Ishikawa (cell line): Measurements from ENCODE around the gene TMEM63A.

Experiments
- CEBPB ChIP-seq: IDR thresholded peaks from 2 replicates; pipeline ENCODE4 v1.6.1; 2012
- EGR1 ChIP-seq: IDR thresholded peaks from 2 replicates; pipeline ENCODE4 v1.6.1; 2012
- EP300 ChIP-seq: IDR thresholded peaks from 2 replicates; pipeline ENCODE4 v1.6.1; 2012; ENCODE audit warnings: borderline replicate concordance
- FOXM1 ChIP-seq: IDR thresholded peaks from 2 replicates; pipeline ENCODE4 v1.6.1; 2012; ENCODE audit warnings: low read depth, borderline replicate concordance
- MAX ChIP-seq: IDR thresholded peaks from 2 replicates; pipeline ENCODE4 v1.6.1; 2012
- RAD21 ChIP-seq: IDR thresholded peaks from 2 replicates; pipeline ENCODE4 v1.6.1; 2012; ENCODE audit warnings: low read depth
- REST ChIP-seq: IDR thresholded peaks from 2 replicates; pipeline ENCODE4 v1.6.1; 2012; ENCODE audit warnings: low read depth, mild to moderate bottlenecking
- TAF1 ChIP-seq: IDR thresholded peaks from 2 replicates; pipeline ENCODE4 v1.6.1; 2012; ENCODE audit warnings: low read depth, mild to moderate bottlenecking
- TCF12 ChIP-seq: IDR thresholded peaks from 2 replicates; pipeline ENCODE4 v1.6.1; 2012; ENCODE audit warnings: low read depth
- TEAD4 ChIP-seq: IDR thresholded peaks from 2 replicates; pipeline ENCODE4 v1.6.1; 2012
- USF1 ChIP-seq: IDR thresholded peaks from 2 replicates; pipeline ENCODE4 v1.6.1; 2012
- ZBTB7A ChIP-seq: IDR thresholded peaks from 2 replicates; pipeline ENCODE4 v1.6.1; 2012; ENCODE audit warnings: low read depth

- no peak for TF ChIP-seq REST
- TF ChIP-seq MAX, result no peak
- TF ChIP-seq ZBTB7A, result no peak
- TF ChIP-seq RAD21, result no peak
- TF ChIP-seq TAF1, result no peak
- no peak for TF ChIP-seq FOXM1
- no peak for TF ChIP-seq TCF12
- TF ChIP-seq EP300, result no peak
- TF ChIP-seq USF1, result no peak
- TF ChIP-seq TEAD4, result no peak
- TF ChIP-seq CEBPB, result no peak
- TF ChIP-seq EGR1, result no peak
Measured at GRCh38 chr1:225806249-225806648, 75.9 kb downstream of the TMEM63A start.
